Right lobe of liver (tissue), 6 donors: ENCODE results near the gene PKP3. TPM values are rescaled to one million over a fixed set of nuclear protein-coding genes. Genes with fewer than 3 reads are reported as not detected.

ENCODE experiments used
- ATAC-seq, 4 donors: fragments of 200-7000 bp; cut with Tn5 transposase; one replicate each; pipeline ENCODE4 v1.9.1; 2020; ENCODE audit warnings: mild to moderate bottlenecking in 4 of 4, moderate library complexity in 4 of 4
- DNase-seq, 3 donors: peaks; one replicate each; pipeline ENCODE4 v3.0.0-alpha.2; 2020
- H3K27ac ChIP-seq, 3 donors: fragments of 200-600 bp; one replicate each; pipeline ENCODE4 v1.8.0; 2022
- H3K27me3 ChIP-seq, 2 donors: fragments of 200-600 bp; one replicate each; pipeline ENCODE4 v1.8.0; 2022
- H3K36me3 ChIP-seq, 4 donors: fragments of 200-600 bp; sonication (generic) in 1 of 4; one replicate each; pipeline versions ENCODE4 v1.5.1 to v1.8.0; 2017 to 2022; ENCODE audit warnings: control low read depth in 1 of 4
- H3K4me1 ChIP-seq, 4 donors: fragments of 200-600 bp; sonication (generic) in 1 of 4; one replicate each; pipeline versions ENCODE4 v1.5.1 to v1.8.0; 2017 to 2022; ENCODE audit warnings: control low read depth in 1 of 4
- H3K4me3 ChIP-seq, 3 donors: fragments of 200-600 bp; one replicate each; pipeline ENCODE4 v1.8.0; 2022
- H3K9me3 ChIP-seq, 4 donors: fragments of 200-600 bp; sonication (generic) in 1 of 4; one replicate each; pipeline versions ENCODE4 v1.5.1 to v1.8.0; 2017 to 2022; ENCODE audit warnings: control low read depth in 1 of 4
- POLR2A ChIP-seq: fragments of 450-650 bp; IDR thresholded peaks from one replicate; pipeline ENCODE4 v1.6.1; 2017; ENCODE audit warnings: antibody characterized with exemption, mild to moderate bottlenecking
- WGBS: methylation state at CpG from one replicate; pipeline ENCODE4 v1.1.6; 2018; ENCODE audit warnings: low coverage, low lambda C conversion rate; ENCODE audit not compliant: insufficient coverage; ENCODE audit errors: missing lambda C conversion rate; 5-methylcytosine and 5-hydroxymethylcytosine counted together
- intact Hi-C, 2 donors: fragments of 100-400 bp; cut with DNase I; formaldehyde crosslinking; loops; one replicate each; pipeline versions ENCODE4 v1.11.2 to v1.14.1; 2022
- total RNA-seq, 6 experiments: library from RNA; depleted of rRNA in 2 of 6; stranded (reverse); fragments of >200 nt in 2 of 6; fragmentation: NEBNext Ultra II Directional in 3 of 6; extraction: Animal tissue kit (Norgen Biotek cat#: 25700) in 3 of 6; gene quantifications; one replicate each; pipeline versions ENCODE4 v1.1.0 to v1.2.4, GENCODE V29; 2016 to 2023
- TF ChIP-seq, protein P1 (sequence below), 4 donors: fragments of 200-600 bp in 3 of 4; fragments of 450-650 bp in 1 of 4; IDR thresholded peaks; one replicate each; pipeline versions ENCODE4 v1.5.1 to v1.8.0; 2016 to 2022; ENCODE audit warnings: antibody characterized with exemption in 4 of 4, mild to moderate bottlenecking in 2 of 4
- donor health status: DM: no; HTN: yes; CAD: no.
- donor health status: DM: no; HTN: no; CAD: no.
- donor health status: DM: no; HTN: no; CAD: no.
- donor health status: DM: no; HTN: yes; CAD: no.
- donor health status: DM: no; HTN: yes; CAD: no.

Gene PKP3
- total RNA-seq, 6 experiments from 2014 or later = 0.43 to 1.5 (median 0.47) TPM; not detected in 3

DNA sequence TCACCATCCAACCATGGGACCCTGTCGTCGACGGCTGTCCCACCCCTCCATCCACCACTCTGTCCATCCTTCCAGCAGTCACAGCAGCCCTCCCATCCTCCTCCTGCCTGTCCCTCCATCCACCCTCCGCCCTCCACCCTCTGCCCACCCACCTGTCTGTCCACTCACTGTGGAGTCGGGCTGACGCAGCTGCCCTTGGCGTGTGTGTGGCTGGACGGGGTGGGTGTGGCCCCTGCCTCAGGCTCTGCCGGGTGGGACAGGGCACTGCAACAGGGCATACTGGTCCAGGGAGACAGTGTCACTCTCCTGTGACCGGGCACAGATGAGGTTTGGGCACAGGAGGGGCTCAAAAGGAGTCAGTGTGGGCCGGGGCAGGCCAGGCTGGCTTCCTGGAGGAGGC lies 1.9 kb downstream of the PKP3 start:
- Histone ChIP-seq H3K9me3 (no peaks in the 10 kb centered on the region), H3K4me1 (no peaks in the 10 kb centered on the region), H3K36me3 (no peaks in the 10 kb centered on the region), H3K27ac (no peak overlapping the region), H3K27me3 (no peaks in the 10 kb centered on the region), H3K4me3 (no peak overlapping the region)
- intact Hi-C loops = no loop called here
- TF ChIP-seq, protein P1, sequence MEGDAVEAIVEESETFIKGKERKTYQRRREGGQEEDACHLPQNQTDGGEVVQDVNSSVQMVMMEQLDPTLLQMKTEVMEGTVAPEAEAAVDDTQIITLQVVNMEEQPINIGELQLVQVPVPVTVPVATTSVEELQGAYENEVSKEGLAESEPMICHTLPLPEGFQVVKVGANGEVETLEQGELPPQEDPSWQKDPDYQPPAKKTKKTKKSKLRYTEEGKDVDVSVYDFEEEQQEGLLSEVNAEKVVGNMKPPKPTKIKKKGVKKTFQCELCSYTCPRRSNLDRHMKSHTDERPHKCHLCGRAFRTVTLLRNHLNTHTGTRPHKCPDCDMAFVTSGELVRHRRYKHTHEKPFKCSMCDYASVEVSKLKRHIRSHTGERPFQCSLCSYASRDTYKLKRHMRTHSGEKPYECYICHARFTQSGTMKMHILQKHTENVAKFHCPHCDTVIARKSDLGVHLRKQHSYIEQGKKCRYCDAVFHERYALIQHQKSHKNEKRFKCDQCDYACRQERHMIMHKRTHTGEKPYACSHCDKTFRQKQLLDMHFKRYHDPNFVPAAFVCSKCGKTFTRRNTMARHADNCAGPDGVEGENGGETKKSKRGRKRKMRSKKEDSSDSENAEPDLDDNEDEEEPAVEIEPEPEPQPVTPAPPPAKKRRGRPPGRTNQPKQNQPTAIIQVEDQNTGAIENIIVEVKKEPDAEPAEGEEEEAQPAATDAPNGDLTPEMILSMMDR (IDR thresholded peaks at IDR 0.05) = no peak
- WGBS = 40% methylated on average over 1 of the region's 11 CpGs
- DNase-seq (no peak), ATAC-seq (no peak)

DNA sequence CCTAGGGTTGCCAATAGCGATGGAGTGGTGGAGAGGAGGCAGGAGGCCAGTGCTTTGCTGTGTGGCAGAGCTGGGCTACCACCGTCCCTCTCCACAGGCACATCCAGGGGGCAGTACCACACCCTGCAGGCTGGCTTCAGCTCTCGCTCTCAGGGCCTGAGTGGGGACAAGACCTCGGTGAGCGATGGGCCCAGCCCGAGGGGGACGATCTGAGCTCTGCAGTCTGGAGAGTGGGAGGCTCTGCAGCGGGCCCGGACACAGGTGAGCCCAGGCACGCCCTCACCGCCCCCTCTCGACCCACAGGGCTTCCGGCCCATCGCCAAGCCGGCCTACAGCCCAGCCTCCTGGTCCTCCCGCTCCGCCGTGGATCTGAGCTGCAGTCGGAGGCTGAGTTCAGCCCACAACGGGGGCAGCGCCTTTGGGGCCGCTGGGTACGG lies 2.5 kb downstream of the PKP3 start:
- TF ChIP-seq, protein P1 (IDR thresholded peaks at IDR 0.05) = peak in 3 of 4 donors; percentile 11 to 19 (median 12)
- TF ChIP-seq POLR2A = no peak
- Histone ChIP-seq H3K4me1 (no peaks in the 10 kb centered on the region), H3K4me3 (peak overlapping the region in 2 of 3 donors; percentile 40 to 42), H3K27me3 (no peaks in the 10 kb centered on the region), H3K9me3 (no peaks in the 10 kb centered on the region), H3K36me3 (no peaks in the 10 kb centered on the region), H3K27ac (no peak overlapping the region)
- DNase-seq (no peak), ATAC-seq (peak; percentile 26 to 59 (median 46))
- WGBS = no CpG with 5 or more reads among the region's 23 CpGs
- intact Hi-C loops = no loop called here

- TF ChIP-seq, protein P1 (IDR thresholded peaks at IDR 0.05) = peak; percentile 49 to 62 (median 56)
- no peak for TF ChIP-seq POLR2A
- Histone ChIP-seq H3K9me3 (no peaks in the 10 kb centered on the region), H3K4me3 (peak overlapping the region; percentile 29 to 42 (median 40)), H3K4me1 (no peaks in the 10 kb centered on the region), H3K27me3 (no peaks in the 10 kb centered on the region), H3K27ac (no peak overlapping the region), H3K36me3 (no peaks in the 10 kb centered on the region)
- DNase-seq (peak in 1 of 3 donors; percentile 80), ATAC-seq (peak; percentile 90 to 95 (median 94))
- intact Hi-C loops = no loop called here
- WGBS = no CpG with 5 or more reads among the region's 43 CpGs
These were observed 3.0 kb downstream of the PKP3 start for GRCh38 chr11:396948-397548.

DNA sequence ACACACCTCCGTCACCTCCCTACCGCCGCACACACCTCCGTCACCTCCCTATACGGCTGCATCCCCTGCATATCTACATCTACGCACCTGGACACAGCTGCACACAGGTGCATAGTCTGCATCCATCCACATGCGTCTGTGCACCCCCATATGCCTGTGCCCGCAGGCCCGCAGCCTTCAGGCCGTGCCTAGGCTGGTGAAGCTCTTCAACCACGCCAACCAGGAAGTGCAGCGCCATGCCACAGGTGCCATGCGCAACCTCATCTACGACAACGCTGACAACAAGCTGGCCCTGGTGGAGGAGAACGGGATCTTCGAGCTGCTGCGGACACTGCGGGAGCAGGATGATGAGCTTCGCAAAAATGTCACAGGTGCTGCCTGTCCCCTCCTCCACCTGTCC lies 4.8 kb downstream of the PKP3 start:
- Histone ChIP-seq H3K4me1 (no peaks in the 10 kb centered on the region), H3K27me3 (no peaks in the 10 kb centered on the region), H3K36me3 (no peaks in the 10 kb centered on the region), H3K4me3 (no peak overlapping the region), H3K9me3 (no peaks in the 10 kb centered on the region), H3K27ac (no peak overlapping the region)
- TF ChIP-seq POLR2A = no peak
- TF ChIP-seq, protein P1 (IDR thresholded peaks at IDR 0.05) = no peak
- 78% methylated on average over 20 of the region's 20 CpGs for WGBS
- ATAC-seq (no peak), DNase-seq (no peak)
- intact Hi-C loops = no loop called here
